Activated T-helper 1 cell treated with anti-CD3 and anti-CD28 coated beads, Interleukin-2, amount 50 U/mL, for 16 hours (primary cell): Measurements from ENCODE around the gene DIAPH2.

Source experiments
- DNase-seq, 2 donors: peaks; one replicate each; pipeline ENCODE4 v3.0.0-alpha.2; 2020; ENCODE audit warnings: low read depth in 1 of 2, low spot score in 1 of 2

Gene DIAPH2

GRCh38 chrX:96929036-96929435, 244.4 kb downstream of the DIAPH2 start:
- DNase-seq, result no peak

- no peak for DNase-seq
Observed at GRCh38 chrX:96957718-96958117, 273.1 kb downstream of the DIAPH2 start.

GRCh38 chrX:96971812-96972211, 287.2 kb downstream of the DIAPH2 start:
- DNase-seq, result no peak

DNA sequence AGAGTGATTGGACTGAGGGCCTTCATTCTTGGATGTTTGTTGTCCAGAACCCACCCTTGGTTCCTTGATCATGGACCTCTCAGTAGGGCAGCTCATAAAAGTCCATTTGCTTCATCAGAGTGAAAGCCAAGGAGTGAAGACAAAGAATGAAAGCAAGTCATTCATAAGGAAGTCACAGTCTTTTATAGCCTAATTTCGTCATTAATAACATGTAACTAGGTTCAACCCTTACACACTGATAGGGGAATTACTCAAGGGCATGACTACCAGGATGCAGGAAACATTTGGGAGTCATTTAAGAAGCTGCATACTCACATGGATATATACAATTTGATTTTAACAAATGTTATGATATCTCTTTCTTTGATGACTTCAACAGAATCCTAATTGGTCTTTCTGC, 294.3 kb downstream of the DIAPH2 start:
- no peak for DNase-seq

DNA sequence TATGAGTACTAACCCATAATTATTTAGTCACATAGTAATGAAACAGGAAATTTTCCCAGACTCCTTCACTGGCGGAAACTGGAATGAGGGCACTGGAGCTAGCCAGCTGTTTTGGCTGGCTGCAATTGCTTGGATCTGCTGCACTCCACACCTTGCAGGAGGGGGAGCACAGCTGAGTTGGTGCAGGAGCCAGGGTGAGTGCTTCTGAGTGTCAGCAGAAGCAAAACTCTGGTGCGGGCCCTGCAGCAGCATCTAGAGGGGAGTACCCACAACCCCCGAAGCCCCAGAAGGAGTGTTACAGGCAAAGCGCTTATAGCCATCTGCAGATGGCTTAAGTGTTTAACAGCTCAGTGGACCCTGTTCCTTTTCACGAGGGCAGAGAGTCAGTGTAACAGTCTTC, 295.1 kb downstream of the DIAPH2 start:
- no peak for DNase-seq

DNA sequence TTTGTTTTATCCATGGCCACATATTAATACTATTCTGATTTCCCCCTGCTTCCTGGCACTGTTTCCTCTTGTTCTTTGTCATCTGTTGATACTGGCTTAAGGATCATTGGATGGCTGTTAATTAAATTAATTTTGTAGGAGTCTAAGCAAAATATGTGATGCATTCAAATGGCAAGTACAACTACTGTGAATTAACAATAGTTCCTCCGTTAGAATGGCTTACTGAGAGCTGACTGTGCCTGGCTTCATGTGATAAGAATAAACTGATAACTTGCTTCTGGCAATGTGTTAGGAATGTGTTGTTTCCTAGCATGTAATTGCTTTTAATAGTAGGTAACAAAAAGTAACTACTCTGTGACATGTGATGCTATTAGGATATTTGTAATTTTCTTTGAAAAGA, 297.5 kb downstream of the DIAPH2 start:
- no peak for DNase-seq

GRCh38 chrX:96984538-96984937, 299.9 kb downstream of the DIAPH2 start:
- DNase-seq, result no peak

DNA sequence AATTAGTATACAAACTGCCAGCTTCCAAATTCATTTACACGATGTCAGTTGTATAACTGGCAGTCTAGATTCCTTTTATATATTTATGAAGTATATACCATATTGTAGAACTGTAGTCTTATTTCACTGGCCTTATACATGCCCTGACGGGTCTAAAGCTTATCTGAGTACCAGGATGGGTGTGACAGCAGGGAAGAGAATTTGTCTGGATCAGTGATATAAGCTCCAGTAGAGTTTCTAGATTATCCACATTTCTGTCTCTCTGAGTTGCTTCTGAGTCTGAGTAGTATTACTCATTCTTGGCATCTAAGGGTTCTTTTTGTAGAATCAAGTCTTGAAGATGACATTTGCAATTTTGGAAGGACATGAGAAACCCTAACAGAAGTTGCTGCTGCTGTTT, 300.4 kb downstream of the DIAPH2 start:
- DNase-seq, result no peak

GRCh38 chrX:96987228-96987627, 302.6 kb downstream of the DIAPH2 start:
- no peak for DNase-seq

DNA sequence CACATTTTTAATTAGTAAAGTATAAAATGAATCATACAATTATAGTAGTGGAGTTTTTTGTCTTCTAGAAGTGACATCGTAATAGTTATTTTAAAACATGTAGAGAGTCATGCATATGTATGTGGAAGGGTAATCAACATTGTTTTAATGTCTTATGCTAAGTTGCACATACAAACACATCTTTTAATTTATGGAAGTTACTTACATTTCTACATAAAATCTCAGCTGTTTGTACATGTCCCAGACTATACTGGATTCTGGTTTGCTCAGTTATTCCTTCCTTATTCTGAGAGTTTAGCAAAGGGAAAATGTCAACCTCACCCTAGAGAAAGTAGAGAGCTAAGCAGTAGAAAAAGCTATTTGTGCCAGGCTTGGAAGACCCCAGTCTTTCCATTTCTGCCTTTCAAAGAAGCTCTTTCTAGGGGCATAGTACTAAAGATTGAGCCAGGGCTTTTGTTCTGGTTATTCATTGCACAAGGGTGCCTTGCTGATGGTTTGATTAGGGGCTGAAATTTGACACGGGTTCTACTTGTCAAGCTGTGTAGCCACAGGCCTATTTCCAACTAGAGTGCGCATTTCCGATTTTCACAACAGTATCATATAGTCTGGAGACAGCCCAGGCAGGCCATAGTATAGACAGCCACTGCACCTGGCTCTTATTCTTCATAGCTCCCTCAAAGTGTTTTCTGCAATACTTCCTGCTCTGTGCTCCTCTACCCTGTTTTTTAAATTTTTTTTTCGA, 305.4 kb downstream of the DIAPH2 start:
- no peak for DNase-seq

GRCh38 chrX:96994093-96994492, 309.5 kb downstream of the DIAPH2 start:
- DNase-seq, result no peak

- no peak for DNase-seq
Observed at GRCh38 chrX:96997196-96997595, 312.6 kb downstream of the DIAPH2 start.

DNA sequence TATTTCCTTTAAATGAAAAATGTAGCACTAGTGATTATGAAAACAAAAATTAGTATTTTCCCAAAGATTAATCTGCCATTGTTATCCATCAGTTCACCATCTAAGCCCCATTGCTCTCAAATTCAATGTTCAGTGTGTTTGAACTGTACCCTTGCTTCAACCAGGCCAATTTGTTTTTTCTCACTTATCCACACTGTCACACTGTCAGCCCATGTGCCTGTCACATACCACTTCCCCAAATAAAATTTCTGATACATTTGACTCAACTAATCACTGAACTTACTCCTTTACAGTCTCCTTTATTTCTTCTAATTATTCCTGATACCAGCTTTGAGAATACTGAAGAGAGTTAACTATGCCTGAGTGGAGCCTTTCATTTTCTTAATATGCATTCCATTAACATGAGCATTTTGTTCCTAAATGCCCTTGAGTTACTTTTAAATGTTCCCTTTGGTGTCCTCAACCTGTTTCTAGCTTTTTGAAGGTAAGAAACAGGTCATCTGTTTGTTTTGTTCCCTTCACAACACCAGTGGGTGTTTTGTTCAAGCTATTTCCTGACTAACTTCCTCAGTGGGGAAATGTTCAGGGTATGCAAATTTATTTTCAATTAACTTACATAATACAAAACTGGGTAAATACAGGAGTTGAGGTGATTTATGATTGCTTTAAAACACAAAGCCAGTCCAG, 316.2 kb downstream of the DIAPH2 start:
- no peak for DNase-seq

DNA sequence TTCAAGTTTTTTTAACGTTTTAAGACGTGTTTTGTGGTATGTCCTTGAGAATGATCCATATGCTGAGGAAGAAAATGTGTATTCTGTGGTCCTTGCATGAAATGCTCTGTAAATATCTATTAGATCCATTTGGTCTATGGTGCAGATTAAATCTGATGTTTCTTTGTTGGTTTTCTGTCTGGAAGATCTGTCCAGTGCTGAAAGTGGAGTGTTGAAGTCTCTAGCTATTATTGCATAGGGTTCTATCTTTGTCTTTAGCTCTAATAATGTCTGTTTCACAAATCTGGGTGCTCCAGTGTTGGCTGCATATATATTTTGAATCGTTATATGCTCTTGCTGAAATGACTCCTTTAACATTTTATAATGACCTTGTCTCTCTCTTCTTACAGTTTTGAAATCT, 321.5 kb downstream of the DIAPH2 start:
- no peak for DNase-seq

- no peak for DNase-seq
Observed at GRCh38 chrX:97009391-97009790, 324.7 kb downstream of the DIAPH2 start.

DNA sequence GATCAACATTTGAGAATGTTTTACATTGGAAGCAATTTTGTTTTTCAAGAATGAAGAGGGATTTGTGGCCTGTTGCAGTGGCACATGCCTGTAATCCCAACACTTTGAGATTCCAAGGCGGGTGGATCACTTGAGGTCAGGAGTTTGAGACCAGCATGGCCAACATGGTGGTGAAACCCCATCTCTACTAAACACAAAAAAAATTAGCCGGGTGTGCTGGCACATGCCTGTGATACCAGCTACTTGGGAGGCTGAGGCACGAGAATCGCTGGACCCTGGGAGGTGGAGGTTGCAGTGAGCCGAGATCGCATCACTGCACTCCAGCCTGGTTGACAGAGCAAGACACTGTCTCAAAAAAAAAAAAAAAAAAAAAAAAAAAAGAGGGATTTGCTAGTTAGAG, 326.9 kb downstream of the DIAPH2 start:
- no peak for DNase-seq

DNA sequence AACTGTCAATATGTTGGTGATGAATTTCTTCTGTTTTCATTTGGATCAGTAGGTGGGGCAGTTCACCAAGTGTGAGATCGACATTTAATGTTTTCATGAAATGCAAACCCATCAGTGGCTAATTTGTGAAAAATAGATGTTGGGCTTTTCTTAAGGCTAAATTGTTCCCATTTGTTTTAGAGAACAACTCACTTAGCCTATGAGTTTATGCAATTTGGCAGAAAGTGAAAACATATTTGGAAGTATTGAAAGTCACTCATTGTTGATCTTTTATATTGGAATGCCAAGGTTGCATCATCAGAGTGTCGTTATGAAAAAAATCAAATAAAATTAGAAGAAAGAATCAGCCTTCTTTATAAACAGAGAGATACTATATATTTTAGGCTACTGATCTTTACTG, 331.5 kb downstream of the DIAPH2 start:
- DNase-seq, result no peak

- no peak for DNase-seq
Observed at GRCh38 chrX:97021680-97022079, 337.0 kb downstream of the DIAPH2 start.

DNA sequence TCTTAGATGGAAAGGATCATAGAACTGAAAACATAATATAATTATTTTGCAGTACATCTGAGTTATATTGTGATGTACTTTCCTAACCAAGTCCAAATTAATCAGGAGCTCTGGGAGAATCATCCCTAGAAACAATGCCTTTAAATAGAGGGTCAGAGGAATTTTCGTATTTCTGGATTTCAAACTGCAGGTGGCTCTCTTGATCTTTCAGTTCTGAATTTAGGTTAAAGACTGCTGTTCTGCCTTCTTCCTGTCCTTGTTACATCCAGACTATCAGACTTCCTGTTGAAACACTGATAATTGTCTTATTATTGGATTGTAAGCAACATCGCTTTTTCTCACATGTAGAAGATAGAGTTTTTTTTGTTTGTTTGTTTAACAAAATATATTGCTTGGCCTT, 341.8 kb downstream of the DIAPH2 start:
- DNase-seq, result no peak

DNA sequence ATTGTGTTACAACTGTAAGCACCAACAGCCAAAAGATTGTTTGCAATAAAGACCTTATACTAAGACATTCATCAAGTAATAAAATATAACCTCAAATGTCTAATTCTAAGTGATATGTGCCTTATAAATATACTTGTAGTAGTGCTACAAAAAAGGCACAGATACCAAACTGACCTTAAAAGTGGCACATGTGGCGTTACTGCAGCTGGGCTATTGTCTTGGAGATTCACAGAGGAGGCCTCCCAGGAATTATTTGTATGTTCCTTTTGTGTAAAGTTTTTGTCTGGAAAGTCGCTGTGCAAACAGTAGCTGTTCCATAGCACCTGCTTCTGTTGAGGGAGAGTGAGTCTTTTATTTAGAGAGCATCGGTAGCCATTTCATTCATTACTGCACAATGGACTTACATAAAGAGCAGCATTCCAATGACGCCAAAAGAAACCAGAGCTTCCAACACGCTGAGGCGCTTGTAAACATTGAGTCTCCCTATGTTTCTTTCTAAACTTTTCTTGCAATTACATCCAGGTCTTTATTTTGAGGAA, 342.8 kb downstream of the DIAPH2 start:
- DNase-seq, result no peak

DNA sequence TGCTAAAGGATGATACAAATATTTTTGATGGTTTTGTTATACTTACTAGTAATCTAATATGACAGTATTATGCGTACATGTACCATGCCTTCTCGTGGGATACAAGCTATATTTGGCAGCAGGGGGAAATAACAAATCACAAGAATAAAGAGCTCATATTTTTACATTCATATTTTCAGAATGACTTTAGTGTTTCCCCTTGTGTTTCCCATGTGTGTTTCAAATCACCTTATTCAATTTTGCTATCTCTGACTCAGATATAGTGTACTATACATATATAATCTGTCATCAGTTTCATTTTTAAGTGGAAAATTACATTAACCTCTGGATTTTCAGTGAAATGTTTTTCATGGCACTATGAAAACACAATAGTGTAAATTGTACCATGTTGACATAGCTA, 345.8 kb downstream of the DIAPH2 start:
- DNase-seq, result no peak

DNA sequence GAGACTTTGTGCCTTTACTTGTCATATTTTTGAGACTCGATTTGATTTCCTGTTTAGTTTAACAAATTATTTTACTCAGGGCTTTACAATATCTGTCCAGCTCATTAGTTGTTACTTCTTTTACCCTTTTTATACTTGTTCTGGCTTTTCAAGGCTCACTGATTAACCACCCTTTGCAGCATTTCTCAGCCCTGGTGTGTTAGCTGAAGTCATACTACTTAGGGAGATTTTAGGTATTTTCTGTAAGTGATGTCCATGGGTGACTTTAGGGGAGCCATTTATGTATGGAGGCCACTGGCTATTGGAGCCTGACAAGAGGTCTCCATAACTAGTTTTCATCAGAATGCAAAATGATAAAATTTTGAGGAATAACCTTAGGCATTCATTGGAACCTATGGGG, 346.3 kb downstream of the DIAPH2 start:
- no peak for DNase-seq
